ENCODE measurements around the gene LRP1. TPM values are rescaled to one million over a fixed set of nuclear protein-coding genes. Genes with fewer than 3 reads are reported as not detected.

The LRP1 gene
- total and polyA plus RNA-seq, 2 experiments from 2014 or later = 28.5 to 77.5 TPM

GRCh38 chr12:57218030-57218853 lies 90.0 kb downstream of the LRP1 start:
- H3K36me3 ChIP-seq = no peaks in the 10 kb centered on the region
- no peak for DNase-seq (ENCODE audit: low read depth in 1 of 2, low spot score in 1 of 2)
- no peaks in the 10 kb centered on the region for H3K9me3 ChIP-seq (ENCODE audit: low read depth)
- no peak for TF ChIP-seq CTCF (IDR thresholded peaks at IDR 0.05; ENCODE audit: low read depth, low read length)
- peaks cover 97% of the 10 kb centered on the region for H3K27me3 ChIP-seq
- no peak overlapping the region for H3K4me3 ChIP-seq
- no peaks in the 10 kb centered on the region for H3K4me1 ChIP-seq (ENCODE audit: low read depth)
- H3K27ac ChIP-seq = no peak overlapping the region

GRCh38 chr12:57219205-57219992 lies 91.1 kb downstream of the LRP1 start:
- H3K9me3 ChIP-seq (ENCODE audit: low read depth) = no peaks in the 10 kb centered on the region
- H3K4me3 ChIP-seq = no peak overlapping the region
- no peak overlapping the region for H3K27ac ChIP-seq
- H3K4me1 ChIP-seq (ENCODE audit: low read depth) = no peaks in the 10 kb centered on the region
- no peak for TF ChIP-seq CTCF (IDR thresholded peaks at IDR 0.05; ENCODE audit: low read depth, low read length)
- no peaks in the 10 kb centered on the region for H3K36me3 ChIP-seq
- peaks cover 100% of the 10 kb centered on the region for H3K27me3 ChIP-seq
- no peak for DNase-seq (ENCODE audit: low read depth in 1 of 2, low spot score in 1 of 2)

GRCh38 chr12:57219993-57220754 lies 91.9 kb downstream of the LRP1 start:
- Histone ChIP-seq H3K9me3 (ENCODE audit: low read depth) (no peaks in the 10 kb centered on the region), H3K4me3 (no peak overlapping the region), H3K4me1 (ENCODE audit: low read depth) (no peaks in the 10 kb centered on the region), H3K27ac (no peak overlapping the region), H3K27me3 (peaks cover 100% of the 10 kb centered on the region), H3K36me3 (no peaks in the 10 kb centered on the region)
- DNase-seq (ENCODE audit: low read depth in 1 of 2, low spot score in 1 of 2) = no peak
- TF ChIP-seq CTCF (IDR thresholded peaks at IDR 0.05; ENCODE audit: low read depth, low read length) = no peak

GRCh38 chr12:57220770-57221168 lies 92.5 kb downstream of the LRP1 start:
- Histone ChIP-seq H3K4me3 (no peak overlapping the region), H3K36me3 (no peaks in the 10 kb centered on the region), H3K9me3 (ENCODE audit: low read depth) (no peaks in the 10 kb centered on the region), H3K27me3 (peaks cover 100% of the 10 kb centered on the region), H3K27ac (no peak overlapping the region), H3K4me1 (ENCODE audit: low read depth) (no peaks in the 10 kb centered on the region)
- DNase-seq (ENCODE audit: low read depth in 1 of 2, low spot score in 1 of 2) = no peak
- TF ChIP-seq CTCF (IDR thresholded peaks at IDR 0.05; ENCODE audit: low read depth, low read length) = no peak

GRCh38 chr12:57221169-57221917 lies 93.1 kb downstream of the LRP1 start:
- Histone ChIP-seq H3K9me3 (ENCODE audit: low read depth) (no peaks in the 10 kb centered on the region), H3K27ac (no peak overlapping the region), H3K4me1 (ENCODE audit: low read depth) (no peaks in the 10 kb centered on the region), H3K27me3 (peaks cover 100% of the 10 kb centered on the region), H3K4me3 (no peak overlapping the region), H3K36me3 (no peaks in the 10 kb centered on the region)
- TF ChIP-seq CTCF (IDR thresholded peaks at IDR 0.05; ENCODE audit: low read depth, low read length) = no peak
- DNase-seq (ENCODE audit: low read depth in 1 of 2, low spot score in 1 of 2) = no peak

Data from cardiac muscle cell (in vitro differentiated cells and primary cell).